Retinal pigment epithelial cell (primary cell): ENCODE data around the gene FBXW10.
"Not testable (repeated sequence)": the region's sequence is repeated elsewhere in the genome, so short reads cannot be mapped to it uniquely, and the experiment has no call there.

Experiments used
- DNase-seq: peaks from one replicate; pipeline ENCODE4 v3.0.0-alpha.2; 2010; ENCODE audit warnings: low read depth
- H3K4me3 ChIP-seq: 2 replicates; pipeline ENCODE4 v1.5.1; 2011; ENCODE audit warnings: mild to moderate bottlenecking, low read length, control low read depth, moderate library complexity
- TF ChIP-seq, protein P1 (sequence below): conservative IDR thresholded peaks from 2 replicates; pipeline ENCODE4 v1.5.1; 2011; ENCODE audit warnings: low read depth, low read length, control low read depth, inconsistent platforms

Gene FBXW10

DNA sequence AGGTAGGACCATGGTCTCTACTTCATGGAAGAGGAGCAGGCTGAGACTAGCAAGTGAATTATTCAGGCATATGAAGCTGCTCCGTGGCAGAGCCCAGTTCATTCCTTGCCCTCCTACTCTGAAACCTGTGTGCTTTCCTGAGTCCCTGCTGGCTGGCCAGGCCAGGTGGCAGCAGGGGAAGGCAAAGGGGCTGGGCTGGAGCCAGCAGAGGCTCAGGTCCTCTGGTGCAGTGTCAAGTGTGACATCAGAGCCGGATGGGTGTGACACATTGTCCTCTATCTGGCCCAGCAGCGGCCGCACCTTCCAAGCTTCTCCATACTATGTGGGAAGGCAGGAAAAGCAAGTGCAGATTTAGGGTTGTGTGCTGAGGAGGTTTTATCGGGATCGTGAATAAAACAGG, 2.6 kb upstream of the FBXW10 start:
- not testable (repeated sequence) for H3K4me3 ChIP-seq, DNase-seq

DNA sequence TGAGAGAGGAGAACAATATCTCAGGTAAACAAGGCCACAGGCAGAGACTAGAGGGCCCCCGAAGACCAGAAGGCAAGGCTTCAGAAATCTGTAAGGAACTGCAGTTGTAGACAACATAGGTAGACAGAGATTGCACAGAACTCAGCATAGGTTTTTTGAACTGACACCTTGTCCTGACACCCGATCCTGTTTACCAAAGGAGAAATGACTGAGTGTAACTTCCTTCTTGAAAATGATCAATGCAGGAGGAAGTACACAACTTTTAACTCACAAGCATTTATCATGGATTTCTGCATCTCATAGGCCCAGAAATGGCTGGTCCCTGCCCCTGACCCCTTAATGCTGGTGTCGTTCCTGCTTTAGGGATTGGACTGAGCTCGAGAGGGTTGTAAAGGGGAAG, 872 bp downstream of the FBXW10 start:
- not testable (repeated sequence) for H3K4me3 ChIP-seq, DNase-seq

DNA sequence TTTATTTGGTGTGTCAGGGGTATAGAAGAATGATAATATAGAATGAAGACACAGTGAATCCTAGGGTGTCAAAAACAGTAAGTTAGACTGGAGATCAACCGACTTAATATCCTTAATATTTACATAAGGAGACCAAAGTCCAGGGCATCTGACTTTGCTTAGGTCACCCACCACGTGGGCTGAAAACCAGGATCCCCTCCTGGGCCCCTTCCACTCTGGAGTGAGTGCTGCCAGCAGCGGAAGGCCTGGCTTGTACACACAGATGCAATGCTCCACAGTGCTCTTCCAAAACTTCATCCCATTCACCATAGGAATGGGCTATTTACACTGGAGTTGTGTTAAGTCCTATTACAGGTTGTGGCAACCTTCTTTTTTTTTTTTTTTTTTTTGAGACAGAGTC, 2.7 kb downstream of the FBXW10 start:
- H3K4me3 ChIP-seq, DNase-seq: not testable (repeated sequence)

DNA sequence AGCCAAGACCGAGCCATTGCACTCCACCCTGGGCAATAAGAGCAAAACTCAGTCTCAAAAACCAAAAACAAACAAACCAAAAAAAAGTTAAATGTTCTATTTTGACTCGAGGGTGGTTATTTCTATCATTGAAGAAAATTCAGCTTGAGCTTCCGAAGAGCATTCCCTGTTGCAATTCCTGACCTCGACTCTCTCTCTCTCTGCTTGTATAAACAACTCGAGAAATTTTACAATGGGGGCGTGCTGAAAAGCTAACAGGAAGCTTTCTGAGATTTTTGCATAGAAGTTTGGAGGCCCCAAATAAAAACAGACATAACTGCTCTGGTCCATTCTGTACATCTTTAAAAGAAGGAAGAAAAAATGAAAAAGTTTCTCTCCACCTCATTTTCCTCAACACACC, 3.6 kb downstream of the FBXW10 start:
- not testable (repeated sequence) for DNase-seq, H3K4me3 ChIP-seq

DNA sequence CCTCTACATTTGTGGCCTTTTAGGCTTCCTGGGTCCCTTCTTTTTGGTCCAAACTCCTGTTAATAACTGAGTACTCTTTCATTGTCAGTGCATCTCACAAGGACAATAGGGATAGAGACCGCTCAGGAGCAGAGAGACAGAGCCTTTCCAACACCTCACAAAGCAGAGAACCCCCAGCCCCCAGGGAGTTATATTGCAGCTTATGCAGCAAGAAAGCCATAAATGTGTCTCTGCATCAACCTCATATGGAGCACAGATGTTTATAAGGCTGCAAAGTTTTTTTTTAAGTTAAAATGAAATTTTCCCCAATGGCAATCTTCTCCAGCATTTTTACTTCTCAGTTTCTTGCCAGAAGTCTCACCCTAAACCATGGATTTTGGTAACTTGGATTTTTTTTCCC, 6.4 kb downstream of the FBXW10 start:
- DNase-seq: not testable (repeated sequence)

DNA sequence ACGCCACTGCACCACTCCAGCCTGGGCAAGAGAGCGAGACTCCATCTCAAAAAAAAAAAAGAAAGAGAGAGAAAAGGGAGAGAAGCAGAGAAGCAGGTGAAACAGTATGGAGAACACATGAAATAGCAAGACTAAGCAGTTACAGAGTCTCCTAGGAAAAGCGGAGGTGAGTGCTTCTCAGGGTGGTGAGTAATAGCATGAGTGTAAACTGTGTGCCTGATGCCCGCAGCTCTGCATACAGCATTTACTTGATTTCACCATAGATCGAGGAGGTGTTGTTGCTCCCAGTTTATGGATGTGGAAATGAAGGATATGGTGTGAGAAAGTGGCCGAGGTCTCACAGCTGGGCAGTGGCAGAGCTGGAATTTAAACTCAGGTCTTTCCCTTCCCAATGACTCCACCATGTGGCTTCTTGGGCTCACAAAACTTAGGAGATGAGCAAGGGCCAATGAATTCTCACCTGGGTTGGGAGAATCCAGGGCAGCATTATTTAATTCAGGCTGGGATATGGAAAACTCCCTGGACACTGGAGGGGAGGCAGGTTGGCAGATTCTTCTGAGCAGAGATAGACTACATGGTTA, 10.1 kb downstream of the FBXW10 start:
- DNase-seq, H3K4me3 ChIP-seq: not testable (repeated sequence)

More for the DNA sequence above, 6.4 kb downstream of the FBXW10 start:
- not testable (repeated sequence) for H3K4me3 ChIP-seq

DNA sequence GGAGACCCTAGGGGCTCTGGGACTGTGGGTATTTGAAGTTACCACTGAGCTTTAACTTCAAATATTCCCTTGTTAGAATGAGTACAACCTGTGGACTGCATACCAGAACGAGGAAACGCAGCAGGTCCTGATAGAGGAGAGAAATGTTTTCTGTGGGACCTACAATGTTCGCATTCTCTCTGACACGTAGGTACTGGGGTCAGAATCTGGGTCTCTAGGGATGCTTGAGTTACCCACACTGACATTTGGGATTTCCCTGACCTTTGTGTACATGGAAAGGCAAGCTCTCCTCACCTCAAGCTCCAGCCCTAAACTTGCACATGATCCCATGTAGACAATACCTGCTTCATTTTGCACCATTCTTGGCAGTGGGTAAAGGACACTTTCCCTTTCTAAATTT, 12.1 kb downstream of the FBXW10 start:
- H3K4me3 ChIP-seq, DNase-seq: not testable (repeated sequence)

DNA sequence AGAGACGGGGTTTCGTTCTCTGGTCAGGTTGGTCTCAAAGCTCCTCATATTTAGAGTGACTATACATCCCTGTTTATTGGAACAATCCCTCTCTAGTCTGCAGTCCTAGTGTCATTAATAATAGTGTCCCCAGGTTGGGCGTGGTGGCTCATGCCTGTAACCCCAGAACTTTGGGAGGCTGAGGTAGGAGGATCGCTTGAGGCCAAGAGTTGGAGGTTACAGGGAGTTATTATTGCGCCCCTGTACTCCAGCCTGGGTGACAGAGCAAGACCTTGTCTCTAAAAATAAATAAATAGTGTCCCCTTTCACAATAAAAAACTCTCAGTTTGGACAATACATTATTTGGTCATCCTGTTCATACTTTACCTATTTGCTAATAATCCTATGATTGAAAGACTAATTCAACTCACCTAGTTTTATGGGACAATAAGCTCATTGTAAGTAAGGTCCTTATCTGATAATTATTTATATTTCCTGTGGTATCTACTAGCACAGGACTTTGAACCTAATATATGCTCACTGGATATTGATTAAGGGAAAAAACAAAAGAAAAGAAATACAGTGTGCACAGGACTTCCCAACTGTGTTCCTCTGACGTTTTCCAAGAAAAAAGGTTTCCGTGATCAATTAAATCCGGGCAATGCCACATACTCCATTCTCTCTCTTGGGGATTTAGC, 13.7 kb downstream of the FBXW10 start:
- DNase-seq, H3K4me3 ChIP-seq: not testable (repeated sequence)

DNA sequence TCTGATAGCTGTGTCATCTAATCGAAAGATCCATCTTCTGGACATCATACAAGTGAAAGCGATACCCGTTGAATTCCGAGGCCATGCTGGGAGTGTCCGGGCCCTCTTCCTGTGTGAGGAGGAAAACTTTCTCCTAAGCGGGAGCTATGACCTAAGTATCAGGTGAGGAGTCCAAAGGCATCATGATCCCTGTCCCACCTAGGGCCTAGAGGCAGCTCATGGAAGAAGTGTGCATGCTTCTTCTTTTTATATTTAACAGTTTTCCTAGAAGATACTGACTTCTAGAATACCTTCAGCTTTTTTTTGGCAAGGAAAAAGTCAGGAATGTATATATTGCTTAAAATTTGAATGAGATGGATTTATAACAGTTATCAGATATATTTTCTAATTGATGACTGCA, 14.5 kb downstream of the FBXW10 start:
- H3K4me3 ChIP-seq, DNase-seq: not testable (repeated sequence)

DNA sequence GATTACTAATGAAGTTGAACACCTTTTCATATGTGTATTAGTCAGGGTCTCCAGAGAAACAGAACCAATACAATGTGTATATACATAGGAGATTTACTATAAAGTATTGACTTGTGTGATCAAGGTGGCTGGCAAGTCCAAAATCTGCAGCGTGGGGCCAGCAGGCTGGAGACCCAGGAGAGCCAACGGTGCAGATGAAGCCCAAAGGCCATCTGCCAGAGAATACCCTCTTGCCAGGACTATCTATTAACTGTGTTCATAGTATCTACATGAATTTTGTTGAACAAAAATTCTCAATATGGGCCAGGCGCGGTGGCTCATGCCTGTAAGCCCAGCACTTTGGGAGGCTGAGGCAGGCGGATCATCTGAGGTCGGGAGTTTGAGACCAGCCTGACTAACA, 16.4 kb downstream of the FBXW10 start:
- H3K4me3 ChIP-seq, DNase-seq: not testable (repeated sequence)

DNA sequence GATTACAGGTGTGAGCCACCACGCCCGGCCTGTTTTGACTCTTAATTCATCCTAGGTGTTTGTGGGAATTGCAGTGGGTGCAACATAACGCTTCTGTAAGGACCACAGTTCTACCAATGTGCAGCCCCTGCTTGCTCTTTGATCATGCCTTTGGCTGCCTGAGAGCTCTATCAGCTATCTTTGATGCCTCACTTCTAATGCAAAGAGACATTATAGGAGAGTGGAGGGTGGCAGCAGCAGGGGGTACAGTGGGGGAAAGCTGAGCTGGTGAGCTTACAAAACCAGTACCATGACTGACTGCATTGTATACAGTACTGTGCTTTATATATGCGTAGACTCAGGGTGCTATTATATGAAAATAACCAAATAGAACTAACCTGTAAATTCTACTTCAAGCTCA, 26.7 kb downstream of the FBXW10 start:
- not testable (repeated sequence) for DNase-seq, H3K4me3 ChIP-seq

DNA sequence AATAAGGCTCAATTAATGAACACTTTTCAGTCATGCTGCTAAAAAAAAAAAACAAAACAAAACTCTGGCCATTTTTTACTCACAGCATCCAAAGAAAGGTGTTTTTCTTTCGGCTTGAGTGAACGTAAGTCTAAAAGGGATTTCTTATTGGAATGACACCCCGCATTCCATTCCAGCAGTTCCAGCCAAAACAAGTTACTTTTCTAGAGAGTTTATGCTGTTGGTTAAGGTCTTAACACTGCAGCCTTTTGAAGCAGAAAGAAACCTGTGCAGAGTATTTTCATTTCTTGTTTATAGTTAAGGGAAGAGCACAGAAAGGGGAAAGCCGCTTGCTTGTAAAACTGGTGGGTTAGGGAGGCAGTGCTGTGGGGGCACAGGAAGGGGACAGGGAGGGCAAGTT, 27.2 kb downstream of the FBXW10 start:
- peak; percentile 53 for DNase-seq
- not testable (repeated sequence) for H3K4me3 ChIP-seq

DNA sequence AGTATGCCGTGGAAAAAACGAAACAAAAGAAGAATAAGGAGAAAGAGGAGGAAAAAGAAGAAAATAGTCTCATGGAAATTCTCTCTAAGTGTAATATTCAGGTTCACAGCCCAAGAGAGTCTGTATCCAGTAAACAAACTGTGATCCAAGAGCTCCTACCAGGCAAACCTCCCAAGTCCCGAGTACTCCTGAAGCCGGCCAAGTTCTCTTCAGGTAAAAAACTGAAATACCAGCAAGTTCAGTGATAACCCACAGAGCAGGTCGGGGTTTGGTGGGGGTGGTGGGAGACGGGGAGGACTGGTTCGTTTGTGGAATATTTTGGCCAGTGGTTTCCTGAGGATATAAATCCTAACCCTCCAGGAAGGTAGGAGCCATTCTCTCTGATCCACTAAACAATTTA, 28.6 kb downstream of the FBXW10 start:
- TF ChIP-seq, protein P1, sequence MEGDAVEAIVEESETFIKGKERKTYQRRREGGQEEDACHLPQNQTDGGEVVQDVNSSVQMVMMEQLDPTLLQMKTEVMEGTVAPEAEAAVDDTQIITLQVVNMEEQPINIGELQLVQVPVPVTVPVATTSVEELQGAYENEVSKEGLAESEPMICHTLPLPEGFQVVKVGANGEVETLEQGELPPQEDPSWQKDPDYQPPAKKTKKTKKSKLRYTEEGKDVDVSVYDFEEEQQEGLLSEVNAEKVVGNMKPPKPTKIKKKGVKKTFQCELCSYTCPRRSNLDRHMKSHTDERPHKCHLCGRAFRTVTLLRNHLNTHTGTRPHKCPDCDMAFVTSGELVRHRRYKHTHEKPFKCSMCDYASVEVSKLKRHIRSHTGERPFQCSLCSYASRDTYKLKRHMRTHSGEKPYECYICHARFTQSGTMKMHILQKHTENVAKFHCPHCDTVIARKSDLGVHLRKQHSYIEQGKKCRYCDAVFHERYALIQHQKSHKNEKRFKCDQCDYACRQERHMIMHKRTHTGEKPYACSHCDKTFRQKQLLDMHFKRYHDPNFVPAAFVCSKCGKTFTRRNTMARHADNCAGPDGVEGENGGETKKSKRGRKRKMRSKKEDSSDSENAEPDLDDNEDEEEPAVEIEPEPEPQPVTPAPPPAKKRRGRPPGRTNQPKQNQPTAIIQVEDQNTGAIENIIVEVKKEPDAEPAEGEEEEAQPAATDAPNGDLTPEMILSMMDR: no peak
- no peak for DNase-seq

DNA sequence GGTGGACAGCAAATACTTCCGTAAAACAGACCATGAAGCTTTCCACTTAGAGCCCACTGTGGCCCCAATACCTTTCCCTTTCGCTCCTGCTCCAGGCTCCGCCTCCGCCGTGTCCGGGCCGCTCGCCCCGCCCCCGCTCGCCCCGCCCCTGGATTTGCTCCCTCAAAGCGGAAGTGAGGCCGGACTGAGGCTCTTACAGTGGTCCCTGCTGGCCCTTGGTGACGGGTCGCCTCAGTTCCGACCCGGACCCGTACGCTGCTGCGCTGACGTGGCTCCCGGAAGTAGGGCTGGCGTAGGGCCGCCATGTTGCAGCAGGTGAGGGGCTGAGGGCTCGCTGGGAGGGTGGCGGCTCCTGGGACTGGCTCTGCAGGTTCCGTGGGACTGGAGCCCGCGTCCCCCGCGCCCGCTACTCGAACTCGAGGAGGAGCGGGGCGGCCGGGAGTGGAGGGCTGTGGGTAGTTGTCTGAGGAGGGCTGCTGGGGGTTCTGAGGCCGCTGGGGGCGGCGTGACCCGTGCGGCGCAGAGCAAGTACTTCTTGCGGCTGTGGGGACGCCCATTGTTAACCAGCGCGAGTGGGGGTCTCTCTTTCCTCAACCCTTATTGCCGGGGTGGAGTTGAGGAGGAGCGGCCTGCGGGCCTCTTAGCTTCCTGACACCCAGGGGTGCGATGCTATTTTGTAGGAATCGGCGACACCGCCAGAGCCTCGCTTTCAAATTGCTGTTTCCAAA, 37.3 kb downstream of the FBXW10 start, which contains the start of gene TVP23B:
TSS of gene TVP23B (plus strand) at position 193 of the 728 bp plus-strand sequence. CDS start at position 304, 111 bp downstream.
- DNase-seq: peak; percentile 78
- H3K4me3 ChIP-seq: peak within 1 kb of the TSS; percentile 50

More for the DNA sequence above, 28.6 kb downstream of the FBXW10 start:
- H3K4me3 ChIP-seq: no peak overlapping the region

DNA sequence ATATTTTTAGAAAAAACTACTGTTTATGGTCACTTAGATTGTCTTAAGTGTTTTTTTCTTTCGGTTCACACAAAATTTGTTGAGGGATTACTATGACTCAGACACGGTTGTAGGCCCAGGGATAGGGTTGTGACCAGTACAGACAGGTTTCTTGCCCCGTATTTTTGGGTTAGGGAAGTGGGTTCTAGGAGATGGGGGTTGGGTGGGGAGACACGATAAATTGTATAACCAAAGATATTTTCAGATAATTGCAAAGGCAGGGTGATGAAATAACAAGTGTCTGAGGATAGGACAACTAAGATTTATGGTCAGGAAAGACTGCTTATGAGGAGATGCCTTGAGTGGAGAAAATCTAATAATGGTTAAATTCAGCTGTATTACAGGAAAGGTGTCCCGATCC, 38.0 kb downstream of the FBXW10 start:
- not testable (repeated sequence) for DNase-seq
- H3K4me3 ChIP-seq: peak overlapping the region; percentile 40

DNA sequence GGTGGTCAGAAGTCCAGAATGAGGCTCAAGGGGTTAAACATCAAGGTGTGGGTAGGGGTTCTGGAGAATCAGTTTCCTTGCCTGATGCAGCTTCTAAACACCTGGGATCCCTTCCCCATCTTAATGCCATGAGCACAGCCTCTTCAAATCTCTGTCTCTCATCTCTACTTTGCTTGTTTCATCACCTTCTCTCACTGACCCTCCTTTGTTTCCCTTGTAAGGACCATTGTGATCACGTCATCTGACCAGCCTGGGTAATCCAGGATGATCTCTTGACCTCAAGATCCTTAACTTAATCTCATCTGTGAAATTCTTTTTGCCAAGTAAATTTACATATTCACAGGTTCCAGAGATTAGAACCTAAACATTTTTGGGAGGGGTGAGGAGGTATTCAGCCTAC, 42.1 kb downstream of the FBXW10 start:
- DNase-seq, H3K4me3 ChIP-seq: not testable (repeated sequence)

DNA sequence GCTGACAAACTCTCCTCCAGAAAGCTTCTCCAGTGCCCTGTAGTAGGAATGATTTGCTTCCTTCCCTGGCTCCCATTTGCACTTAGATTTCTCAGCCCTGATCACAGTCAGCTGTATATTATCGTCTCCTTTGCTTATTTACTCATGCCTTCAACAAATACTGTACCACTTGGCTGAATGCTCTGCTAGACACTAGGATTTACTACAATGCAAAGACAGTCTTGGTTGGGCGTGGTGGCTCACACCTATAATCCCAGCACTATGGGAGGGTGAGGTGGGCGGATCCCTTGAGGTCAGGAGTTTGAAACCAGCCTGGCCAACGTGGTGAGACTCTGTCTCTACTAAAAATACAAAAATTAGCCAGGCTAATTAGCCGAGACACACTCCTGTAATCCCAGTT, 43.0 kb downstream of the FBXW10 start:
- not testable (repeated sequence) for H3K4me3 ChIP-seq, DNase-seq
